Measurements from ENCODE around the gene CITED4. TPM values are rescaled to one million over a fixed set of nuclear protein-coding genes. Genes with fewer than 3 reads are reported as not detected.

Gene CITED4
- total RNA-seq, 1 experiment from 2014 or later: 9.5 TPM

DNA sequence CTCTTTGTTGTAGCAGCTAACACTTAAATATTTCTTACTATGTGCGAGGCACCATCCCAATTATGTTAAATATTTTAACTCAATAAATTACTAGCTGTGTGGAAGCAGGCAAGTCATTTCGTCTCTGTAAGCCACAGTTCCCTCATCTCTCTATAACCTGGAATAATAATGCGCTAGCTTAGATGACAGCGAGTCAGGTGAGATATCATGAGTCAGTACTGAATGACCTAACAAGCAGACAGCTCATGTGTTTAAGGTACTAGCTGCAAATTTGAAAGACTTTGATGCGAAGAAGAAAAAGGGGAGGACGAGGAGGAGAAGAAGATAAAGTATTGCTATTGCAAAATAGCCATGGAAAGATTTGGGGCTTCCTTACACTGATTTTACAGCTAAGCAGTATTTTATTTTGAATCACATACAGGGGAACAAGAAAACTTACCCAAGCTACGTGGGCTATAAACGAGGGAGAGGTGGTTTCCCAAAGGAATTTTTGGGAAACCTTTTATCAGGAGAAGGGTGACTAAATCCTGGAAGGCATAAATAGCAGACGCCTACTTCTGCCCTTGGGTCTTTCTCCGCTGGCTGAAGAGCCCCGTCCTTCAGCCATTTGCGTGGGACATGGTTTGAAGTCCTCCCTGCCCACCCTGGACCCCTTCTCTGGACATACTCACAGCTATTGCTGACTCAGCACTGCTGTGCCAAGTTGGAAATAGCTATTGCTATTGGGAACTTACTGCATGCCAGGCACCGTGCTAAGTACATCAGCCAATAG is 8.9 kb downstream of the CITED4 start:
- no peak overlapping the region for H2BK20ac ChIP-seq (ENCODE audit: low read depth, low read length, poor library complexity, severe bottlenecking)
- no peak overlapping the region for H3K23ac ChIP-seq (ENCODE audit: insufficient read length, low read depth, low read length)
- no peak overlapping the region for H2AFZ ChIP-seq (ENCODE audit: low read length)
- no peak overlapping the region for H3K27ac Mint-ChIP-seq
- no peak overlapping the region for H3K4me3 Mint-ChIP-seq
- no peaks in the 10 kb centered on the region; a peak in 1 of 7 replicates for H3K36me3 Mint-ChIP-seq (ENCODE audit: insufficient read depth in 1 of 3, low read depth in 3 of 3)
- no peaks in the 10 kb centered on the region for H3K4me1 ChIP-seq (ENCODE audit: insufficient read depth, low read length)
- peaks cover 6 to 18% of the 10 kb centered on the region in 2 experiments; a peak in 3 of 4 replicates for H3K4me1 Mint-ChIP-seq
- no peaks in the 10 kb centered on the region for H3K79me2 ChIP-seq (ENCODE audit: insufficient read depth, low read length)
- H2AK5ac ChIP-seq (ENCODE audit: insufficient read length, low read length): no peak overlapping the region
- H3T11ph ChIP-seq (ENCODE audit: low read length): no peak overlapping the region
- H4K20me1 ChIP-seq (ENCODE audit: control insufficient read depth, insufficient read depth, insufficient read length): no peaks in the 10 kb centered on the region
- H3K27me3 Mint-ChIP-seq (ENCODE audit: low read depth): peaks cover 6% of the 10 kb centered on the region
- no peak for DNase-seq
- WGBS (ENCODE audit: extremely low coverage, insufficient read length, low lambda C conversion rate): no CpG with 5 or more reads among the region's 13 CpGs
- TF ChIP-seq, protein P1, sequence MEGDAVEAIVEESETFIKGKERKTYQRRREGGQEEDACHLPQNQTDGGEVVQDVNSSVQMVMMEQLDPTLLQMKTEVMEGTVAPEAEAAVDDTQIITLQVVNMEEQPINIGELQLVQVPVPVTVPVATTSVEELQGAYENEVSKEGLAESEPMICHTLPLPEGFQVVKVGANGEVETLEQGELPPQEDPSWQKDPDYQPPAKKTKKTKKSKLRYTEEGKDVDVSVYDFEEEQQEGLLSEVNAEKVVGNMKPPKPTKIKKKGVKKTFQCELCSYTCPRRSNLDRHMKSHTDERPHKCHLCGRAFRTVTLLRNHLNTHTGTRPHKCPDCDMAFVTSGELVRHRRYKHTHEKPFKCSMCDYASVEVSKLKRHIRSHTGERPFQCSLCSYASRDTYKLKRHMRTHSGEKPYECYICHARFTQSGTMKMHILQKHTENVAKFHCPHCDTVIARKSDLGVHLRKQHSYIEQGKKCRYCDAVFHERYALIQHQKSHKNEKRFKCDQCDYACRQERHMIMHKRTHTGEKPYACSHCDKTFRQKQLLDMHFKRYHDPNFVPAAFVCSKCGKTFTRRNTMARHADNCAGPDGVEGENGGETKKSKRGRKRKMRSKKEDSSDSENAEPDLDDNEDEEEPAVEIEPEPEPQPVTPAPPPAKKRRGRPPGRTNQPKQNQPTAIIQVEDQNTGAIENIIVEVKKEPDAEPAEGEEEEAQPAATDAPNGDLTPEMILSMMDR (conservative IDR thresholded peaks at IDR 0.05): no peak
- H2BK15ac ChIP-seq (ENCODE audit: low read depth, low read length): no peak overlapping the region
- no peak overlapping the region for H4K91ac ChIP-seq (ENCODE audit: insufficient read length, low read depth, low read length)
- H3K79me1 ChIP-seq (ENCODE audit: insufficient read depth, low read depth, low read length, poor library complexity, severe bottlenecking): no peaks in the 10 kb centered on the region
- H2BK12ac ChIP-seq (ENCODE audit: insufficient read length, low read depth, low read length): no peak overlapping the region
- no peaks in the 10 kb centered on the region for H3K27me3 ChIP-seq (ENCODE audit: insufficient read depth, low read length)
- no peak overlapping the region for H3K14ac ChIP-seq (ENCODE audit: insufficient read depth, low read length)
- no peak overlapping the region for H3K9ac ChIP-seq (ENCODE audit: extremely low read depth, insufficient read length, low read length)
- no peak overlapping the region for H3K18ac ChIP-seq (ENCODE audit: insufficient read length, low read depth, low read length)
- H3K9me3 Mint-ChIP-seq: no peaks in the 10 kb centered on the region
- no peaks in the 10 kb centered on the region for H3K9me3 ChIP-seq (ENCODE audit: control insufficient read depth, low read depth, low read length)
- no peak overlapping the region for H2BK5ac ChIP-seq (ENCODE audit: insufficient read length, low read length)
- H4K8ac ChIP-seq (replicated peaks; ENCODE audit: insufficient read length, low read depth, low read length): no peak overlapping the region
- H3K56ac ChIP-seq (ENCODE audit: insufficient read length, low read depth, low read length): no peak overlapping the region
- no peak overlapping the region for H3K4me2 ChIP-seq (ENCODE audit: insufficient read depth, insufficient read length, low read length)
- no peak overlapping the region for H3K27ac ChIP-seq (ENCODE audit: insufficient read length, low read depth, low read length)
- no peak overlapping the region for H3K4ac ChIP-seq (ENCODE audit: low read depth, low read length)
- no peaks in the 10 kb centered on the region for H3K23me2 ChIP-seq (ENCODE audit: insufficient read length, low read depth, low read length, poor library complexity, severe bottlenecking)
- no peak overlapping the region for H4K5ac ChIP-seq (ENCODE audit: insufficient read length, low read depth, low read length)
- no peak overlapping the region for H2BK120ac ChIP-seq (ENCODE audit: low read depth, low read length, poor library complexity, severe bottlenecking)

Data from H9 (cell line).